Left lung (tissue), 10 donors: ENCODE results near the gene VEGFD. TPM values are rescaled to one million over a fixed set of nuclear protein-coding genes. Genes with fewer than 3 reads are reported as not detected.

Experiments
- ATAC-seq: fragments of 200-7000 bp; cut with Tn5 transposase; one replicate; pipeline ENCODE4 v1.9.1; 2020; ENCODE audit warnings: moderate library complexity
- DNase-seq, 4 donors: peaks; one replicate each; pipeline ENCODE4 v3.0.0-alpha.2; 2013 to 2020
- H3K27ac ChIP-seq, 2 donors: fragments of 200-600 bp; sonication (generic) in 1 of 2; one replicate each; pipeline versions ENCODE4 v1.5.0 to v1.8.0; 2020 to 2021
- H3K27me3 ChIP-seq, 2 donors: fragments of 200-600 bp; sonication (generic) in 1 of 2; one replicate each; pipeline versions ENCODE4 v1.5.0 to v1.8.0; 2020 to 2021
- H3K36me3 ChIP-seq, 2 donors: fragments of 200-600 bp; sonication (generic) in 1 of 2; one replicate each; pipeline versions ENCODE4 v1.5.0 to v1.8.0; 2020 to 2021
- H3K4me1 ChIP-seq, 2 donors: fragments of 200-600 bp; one replicate each; pipeline ENCODE4 v1.8.0; 2021
- H3K4me3 ChIP-seq, 2 donors: fragments of 200-600 bp; sonication (generic) in 1 of 2; one replicate each; pipeline versions ENCODE4 v1.5.0 to v1.8.0; 2020 to 2021; ENCODE audit warnings: mild to moderate bottlenecking in 1 of 2
- H3K9me3 ChIP-seq, 2 donors: fragments of 200-600 bp; sonication (generic) in 1 of 2; one replicate each; pipeline versions ENCODE4 v1.5.0 to v1.8.0; 2020 to 2021
- intact Hi-C, 2 donors: fragments of 100-400 bp; cut with DNase I; formaldehyde crosslinking; loops; one replicate each; pipeline versions ENCODE4 v1.11.2 to v1.14.2; 2022
- polyA plus RNA-seq, 6 donors: library from polyadenylated mRNA; unstranded; fragments of 120-200 nt; gene quantifications; one replicate each; pipeline ENCODE4 v1.2.1, GENCODE V29; 2013; ENCODE audit not compliant: insufficient read length in 6 of 6
- total RNA-seq, 2 donors: library from RNA; stranded (reverse); fragmentation: NEBNext Ultra II Directional; extraction: Animal tissue kit (Norgen Biotek cat#: 25700); gene quantifications; one replicate each; pipeline ENCODE4 v1.2.1, GENCODE V29; 2021
- TF ChIP-seq, protein P1 (sequence below), 2 donors: fragments of 200-600 bp; sonication (generic) in 1 of 2; IDR thresholded peaks; one replicate each; pipeline versions ENCODE4 v1.5.0 to v1.8.0; 2021; ENCODE audit warnings: antibody characterized with exemption in 2 of 2
- donor health status: DM: no; HTN: yes; CAD: no.
- donor health status: DM: no; HTN: no; CAD: no.

VEGFD gene
- total and polyA plus RNA-seq, 8 donors, result 6.2 to 68.4 (median 44.5) TPM

DNA sequence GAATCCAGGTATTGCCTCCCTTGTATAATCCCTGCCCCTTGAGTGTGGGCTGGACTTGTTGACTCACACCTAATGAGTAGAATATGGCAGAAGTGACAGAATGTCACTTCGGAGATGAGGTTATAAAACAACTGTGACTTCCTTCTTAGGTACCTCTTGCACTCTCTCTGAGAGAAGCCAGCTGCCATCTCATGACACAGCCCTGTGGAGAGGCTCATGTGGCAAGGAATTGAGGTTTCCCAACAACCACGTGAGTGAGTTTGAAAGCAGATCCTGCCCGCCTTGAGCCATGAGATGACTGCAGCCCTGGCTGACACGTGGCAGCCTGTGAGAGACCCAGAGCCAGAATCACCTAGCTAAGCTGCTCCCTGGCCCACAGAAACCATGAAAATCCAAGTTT lies 82.3 kb downstream of the VEGFD start:
- Histone ChIP-seq H3K4me3 (no peak overlapping the region), H3K4me1 (no peaks in the 10 kb centered on the region), H3K9me3 (no peaks in the 10 kb centered on the region), H3K36me3 (no peaks in the 10 kb centered on the region), H3K27ac (peak overlapping the region; percentile 33 to 37), H3K27me3 (no peaks in the 10 kb centered on the region)
- TF ChIP-seq, protein P1, sequence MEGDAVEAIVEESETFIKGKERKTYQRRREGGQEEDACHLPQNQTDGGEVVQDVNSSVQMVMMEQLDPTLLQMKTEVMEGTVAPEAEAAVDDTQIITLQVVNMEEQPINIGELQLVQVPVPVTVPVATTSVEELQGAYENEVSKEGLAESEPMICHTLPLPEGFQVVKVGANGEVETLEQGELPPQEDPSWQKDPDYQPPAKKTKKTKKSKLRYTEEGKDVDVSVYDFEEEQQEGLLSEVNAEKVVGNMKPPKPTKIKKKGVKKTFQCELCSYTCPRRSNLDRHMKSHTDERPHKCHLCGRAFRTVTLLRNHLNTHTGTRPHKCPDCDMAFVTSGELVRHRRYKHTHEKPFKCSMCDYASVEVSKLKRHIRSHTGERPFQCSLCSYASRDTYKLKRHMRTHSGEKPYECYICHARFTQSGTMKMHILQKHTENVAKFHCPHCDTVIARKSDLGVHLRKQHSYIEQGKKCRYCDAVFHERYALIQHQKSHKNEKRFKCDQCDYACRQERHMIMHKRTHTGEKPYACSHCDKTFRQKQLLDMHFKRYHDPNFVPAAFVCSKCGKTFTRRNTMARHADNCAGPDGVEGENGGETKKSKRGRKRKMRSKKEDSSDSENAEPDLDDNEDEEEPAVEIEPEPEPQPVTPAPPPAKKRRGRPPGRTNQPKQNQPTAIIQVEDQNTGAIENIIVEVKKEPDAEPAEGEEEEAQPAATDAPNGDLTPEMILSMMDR (IDR thresholded peaks at IDR 0.05), result no peak
- DNase-seq (peak in 2 of 4 donors; percentile 19 to 81), ATAC-seq (peak; percentile 86)
- intact Hi-C loops, result no loop called here

DNA sequence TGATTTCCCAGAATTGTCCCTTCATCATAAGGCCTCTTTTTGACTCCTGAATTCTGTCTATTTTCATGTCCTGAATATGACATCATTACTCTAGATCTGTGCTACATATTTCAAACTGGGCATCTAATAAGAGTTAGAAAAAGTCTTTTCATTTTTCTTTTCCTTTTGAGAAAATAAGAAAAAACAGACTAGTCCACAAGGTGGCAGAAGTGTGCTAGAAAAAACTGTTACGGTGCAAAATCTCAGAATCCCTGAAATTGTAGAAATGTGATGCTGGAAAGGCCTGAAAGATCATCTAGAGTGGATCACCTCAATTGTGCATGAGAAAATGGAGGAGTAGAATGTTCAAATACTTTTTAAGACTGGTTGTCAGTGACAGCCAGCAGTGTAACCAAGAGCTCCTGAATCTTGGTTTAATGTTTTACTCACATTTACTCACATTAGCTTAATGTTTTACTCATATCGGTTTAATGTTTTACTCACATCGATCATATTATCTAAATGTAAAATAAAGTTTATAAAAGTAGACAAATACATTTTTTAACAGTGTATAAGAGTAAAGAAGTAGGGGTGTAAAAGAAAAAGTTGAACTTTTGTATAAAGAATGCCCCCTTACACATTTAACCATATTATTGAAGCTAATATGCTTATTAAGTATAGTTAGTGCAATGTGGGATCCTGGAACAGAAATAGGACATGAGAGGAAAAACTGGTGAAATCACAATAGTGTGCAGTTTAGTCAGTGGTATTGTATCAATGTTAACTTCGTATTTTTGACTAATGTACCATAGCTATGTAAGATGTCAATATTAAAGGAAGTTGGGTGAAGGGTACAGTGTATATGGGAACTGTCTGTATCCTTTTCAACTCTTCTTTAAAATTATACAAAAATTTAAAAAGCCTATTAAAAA lies 84.0 kb downstream of the VEGFD start:
- H3K4me3 ChIP-seq, result no peak overlapping the region
- peak; percentile 39 for ATAC-seq
- intact Hi-C loops, result no loop called here
- peak overlapping the region in 1 of 2 donors; percentile 55 for H3K27ac ChIP-seq
- DNase-seq, result peak in 2 of 4 donors; percentile 34 to 44
- TF ChIP-seq, protein P1 (IDR thresholded peaks at IDR 0.05), result peak in 1 of 2 donors; percentile 42
- no peaks in the 10 kb centered on the region for H3K9me3 ChIP-seq
- no peaks in the 10 kb centered on the region for H3K36me3 ChIP-seq
- H3K4me1 ChIP-seq, result no peaks in the 10 kb centered on the region
- H3K27me3 ChIP-seq, result no peaks in the 10 kb centered on the region

DNA sequence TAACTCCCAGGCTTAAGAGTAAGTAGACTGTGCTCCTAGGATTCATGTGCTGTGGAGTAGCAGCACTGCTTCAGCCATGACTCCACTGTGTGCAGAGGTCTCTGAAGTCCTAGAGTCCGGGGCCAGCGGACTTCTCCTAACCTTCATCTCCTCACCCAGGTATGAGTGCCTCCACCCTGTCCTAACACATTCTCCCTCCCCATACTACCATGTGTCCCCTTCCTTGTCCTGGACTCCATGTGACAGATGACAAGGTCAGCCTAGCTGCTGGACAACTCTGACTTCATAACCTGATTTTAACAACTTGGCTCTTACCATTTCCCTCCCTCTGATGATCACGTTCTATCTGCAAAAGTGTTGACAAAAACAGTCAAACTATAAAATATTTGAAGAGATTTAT lies 85.4 kb downstream of the VEGFD start:
- no peak for ATAC-seq
- no peaks in the 10 kb centered on the region for H3K9me3 ChIP-seq
- no peaks in the 10 kb centered on the region for H3K27me3 ChIP-seq
- no peak for DNase-seq
- TF ChIP-seq, protein P1 (IDR thresholded peaks at IDR 0.05), result no peak
- H3K36me3 ChIP-seq, result no peaks in the 10 kb centered on the region
- intact Hi-C loops, result no loop called here
- no peaks in the 10 kb centered on the region for H3K4me1 ChIP-seq
- H3K27ac ChIP-seq, result peak overlapping the region in 1 of 2 donors; percentile 55
- no peak overlapping the region for H3K4me3 ChIP-seq

DNA sequence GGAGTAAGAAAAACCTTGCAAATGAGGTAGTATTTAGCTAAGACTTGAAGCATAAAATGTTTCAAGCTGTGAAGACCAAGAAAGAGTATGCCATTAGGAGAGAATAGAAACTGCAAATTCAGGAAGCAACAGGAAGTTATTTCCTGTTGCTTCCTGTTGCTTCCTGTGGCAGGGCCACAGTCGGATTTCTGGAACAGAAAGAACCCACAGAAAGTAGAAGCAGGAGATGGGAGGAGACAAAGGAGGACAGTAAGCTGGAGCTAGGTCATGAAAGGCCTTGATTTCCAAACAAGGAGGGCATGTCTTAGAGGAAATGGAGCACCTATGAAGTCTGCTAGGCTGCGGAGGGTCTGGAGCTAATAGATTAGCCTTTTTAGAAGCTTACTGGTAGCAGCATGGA lies 86.0 kb downstream of the VEGFD start:
- Histone ChIP-seq H3K27ac (peak overlapping the region in 1 of 2 donors; percentile 55), H3K36me3 (no peaks in the 10 kb centered on the region), H3K27me3 (no peaks in the 10 kb centered on the region), H3K4me1 (no peaks in the 10 kb centered on the region), H3K4me3 (no peak overlapping the region), H3K9me3 (no peaks in the 10 kb centered on the region)
- TF ChIP-seq, protein P1 (IDR thresholded peaks at IDR 0.05), result no peak
- intact Hi-C loops, result no loop called here
- ATAC-seq (no peak), DNase-seq (no peak)

Other genes with a start within 250 kb of the VEGFD start
- gene ASB9, start 114.3 kb downstream of the VEGFD start, total RNA-seq, result 1 to 10 TPM; 2.7 to 4.3 TPM
- 10 to 100 TPM in 5 of 6 donors, 1 to 10 TPM in 1; 9.8 to 12.2 (median 10.6) TPM for gene ASB9, start 114.3 kb downstream of the VEGFD start, polyA plus RNA-seq
- under 1 TPM; 0.13 to 0.17 TPM for gene ASB11, start 68.8 kb downstream of the VEGFD start, total RNA-seq
- under 1 TPM; 0.17 to 0.44 (median 0.30) TPM for gene ASB11, start 68.8 kb downstream of the VEGFD start, polyA plus RNA-seq
- 100 to 1,000 TPM in 1 of 2 donors, 10 to 100 TPM in 1; 26.5 to 103 TPM for gene PIGA, start 48.9 kb downstream of the VEGFD start, total RNA-seq
- gene PIGA, start 48.9 kb downstream of the VEGFD start, polyA plus RNA-seq, result 10 to 100 TPM; 21.8 to 29.1 (median 22.9) TPM
- gene PIR, start 108.9 kb upstream of the VEGFD start, total RNA-seq, result 10 to 100 TPM; 16.5 to 32.7 TPM
- 10 to 100 TPM in 3 of 6 donors, 1 to 10 TPM in 3; 8.0 to 12.0 (median 9.5) TPM for gene PIR, start 108.9 kb upstream of the VEGFD start, polyA plus RNA-seq
- gene BMX, start 116.4 kb upstream of the VEGFD start, total RNA-seq, result 1 to 10 TPM; 2.6 to 3.8 TPM
- 1 to 10 TPM; 1.5 to 5.8 (median 2.3) TPM for gene BMX, start 116.4 kb upstream of the VEGFD start, polyA plus RNA-seq
- gene ACE2, start 216.5 kb upstream of the VEGFD start, total RNA-seq, result 1 to 10 TPM; 2.0 to 3.6 TPM
- 1 to 10 TPM in 1 of 6 donors, under 1 TPM in 5; 0.49 to 1.5 (median 0.69) TPM for gene ACE2, start 216.5 kb upstream of the VEGFD start, polyA plus RNA-seq